Cardiac muscle cell (in vitro differentiated cells and primary cell): ENCODE data around the gene DLST. TPM values are rescaled to one million over a fixed set of nuclear protein-coding genes. Genes with fewer than 3 reads are reported as not detected.

ENCODE experiments used
- DNase-seq, 2 donors: peaks; one replicate each; pipeline versions ENCODE4 v3.0.0 to v3.0.0-alpha.2; 2010 to 2017; ENCODE audit warnings: low read depth in 1 of 2, low spot score in 1 of 2
- H3K27ac ChIP-seq: fragments of 200-600 bp; sonication (generic); 2 replicates; pipeline ENCODE4 v1.5.1; 2016
- H3K27me3 ChIP-seq: fragments of 200-600 bp; sonication (generic); 2 replicates; pipeline ENCODE4 v1.6.0; 2016; ENCODE audit warnings: control low read depth
- H3K36me3 ChIP-seq: fragments of 200-600 bp; sonication (generic); 2 replicates; pipeline ENCODE4 v1.5.1; 2016; ENCODE audit warnings: control low read depth
- H3K4me1 ChIP-seq: fragments of 200-600 bp; sonication (generic); 2 replicates; pipeline ENCODE4 v1.8.1; 2017; ENCODE audit warnings: low read depth, mild to moderate bottlenecking, mixed run types
- H3K4me3 ChIP-seq: fragments of 200-600 bp; sonication (generic); 2 replicates; pipeline ENCODE4 v1.5.1; 2016; ENCODE audit warnings: mild to moderate bottlenecking
- H3K9me3 ChIP-seq: fragments of 200-600 bp; sonication (generic); 2 replicates; pipeline ENCODE4 v1.5.1; 2017; ENCODE audit warnings: low read depth, mild to moderate bottlenecking, control low read depth
- CTCF ChIP-seq: IDR thresholded peaks from 2 replicates; pipeline ENCODE4 v1.5.1; 2012; ENCODE audit warnings: low read depth, mild to moderate bottlenecking, low read length
- polyA plus RNA-seq: library from polyadenylated mRNA; unstranded; fragments of >200 nt; fragmentation: Nextera tagmentation; extraction: Ambion mirVana; gene quantifications from 2 replicates; pipeline ENCODE4 v1.2.1, GENCODE V29; 2016
- total RNA-seq: library from RNA; depleted of rRNA; stranded (reverse); fragments of >200 nt; gene quantifications from 2 replicates; pipeline ENCODE4 v1.2.3, GENCODE V29; 2016

Gene DLST
- total and polyA plus RNA-seq, 2 experiments from 2014 or later = 10.0 to 63.7 TPM

- no peak overlapping the region for H3K4me3 ChIP-seq
- DNase-seq = no peak
- H3K27ac ChIP-seq = no peak overlapping the region
- H3K36me3 ChIP-seq = no peaks in the 10 kb centered on the region
- H3K9me3 ChIP-seq = no peaks in the 10 kb centered on the region
- peaks cover 4% of the 10 kb centered on the region for H3K4me1 ChIP-seq
- no peaks in the 10 kb centered on the region for H3K27me3 ChIP-seq
- no peak for TF ChIP-seq CTCF
Measured at GRCh38 chr14:74911704-74912103, 30.0 kb downstream of the DLST start.

- Histone ChIP-seq H3K4me3 (no peak overlapping the region), H3K36me3 (no peaks in the 10 kb centered on the region), H3K27me3 (no peaks in the 10 kb centered on the region), H3K27ac (no peak overlapping the region), H3K9me3 (no peaks in the 10 kb centered on the region), H3K4me1 (peaks cover 8% of the 10 kb centered on the region)
- DNase-seq = no peak
- no peak for TF ChIP-seq CTCF
Measured at GRCh38 chr14:74912111-74912510, 30.4 kb downstream of the DLST start.

- H3K9me3 ChIP-seq = no peaks in the 10 kb centered on the region
- TF ChIP-seq CTCF = no peak
- DNase-seq = no peak
- peaks cover 15% of the 10 kb centered on the region for H3K4me1 ChIP-seq
- H3K36me3 ChIP-seq = no peaks in the 10 kb centered on the region
- H3K27ac ChIP-seq = no peak overlapping the region
- no peaks in the 10 kb centered on the region for H3K27me3 ChIP-seq
- no peak overlapping the region for H3K4me3 ChIP-seq
Measured at GRCh38 chr14:74912801-74913200, 31.1 kb downstream of the DLST start.

GRCh38 chr14:74913393-74913910, 31.7 kb downstream of the DLST start:
- DNase-seq = no peak
- no peak overlapping the region for H3K4me3 ChIP-seq
- no peak for TF ChIP-seq CTCF
- H3K4me1 ChIP-seq = peaks cover 17% of the 10 kb centered on the region
- no peaks in the 10 kb centered on the region for H3K9me3 ChIP-seq
- no peak overlapping the region for H3K27ac ChIP-seq
- no peaks in the 10 kb centered on the region for H3K27me3 ChIP-seq
- no peaks in the 10 kb centered on the region for H3K36me3 ChIP-seq

GRCh38 chr14:74913986-74914573, 32.4 kb downstream of the DLST start:
- no peak overlapping the region for H3K4me3 ChIP-seq
- peak; percentile 75 to 85 for DNase-seq
- peak; percentile 93 for TF ChIP-seq CTCF
- no peaks in the 10 kb centered on the region for H3K9me3 ChIP-seq
- peaks cover 17% of the 10 kb centered on the region for H3K4me1 ChIP-seq
- H3K27ac ChIP-seq = no peak overlapping the region
- H3K27me3 ChIP-seq = no peaks in the 10 kb centered on the region
- H3K36me3 ChIP-seq = no peaks in the 10 kb centered on the region

- no peak overlapping the region for H3K4me3 ChIP-seq
Measured at GRCh38 chr14:74915426-74915825, 33.7 kb downstream of the DLST start.

More at GRCh38 chr14:74915426-74915825, 33.7 kb downstream of the DLST start:
- no peaks in the 10 kb centered on the region for H3K9me3 ChIP-seq
- peaks cover 17% of the 10 kb centered on the region for H3K4me1 ChIP-seq
- H3K36me3 ChIP-seq = no peaks in the 10 kb centered on the region
- no peak overlapping the region for H3K27ac ChIP-seq
- H3K27me3 ChIP-seq = no peaks in the 10 kb centered on the region
- DNase-seq = no peak
- TF ChIP-seq CTCF = no peak
